H9 (cell line): Measurements from ENCODE around the gene SAP30L. TPM values are rescaled to one million over a fixed set of nuclear protein-coding genes. Genes with fewer than 3 reads are reported as not detected.

Source experiments
- DNase-seq: peaks from one replicate; pipeline ENCODE4 v3.0.0-alpha.2; 2017
- H2AFZ ChIP-seq: one replicate; pipeline ENCODE4 v1.6.1; 2013; ENCODE audit warnings: mild to moderate bottlenecking, low read length, control low read depth, moderate library complexity
- H2AK5ac ChIP-seq: 2 replicates; pipeline ENCODE4 v1.6.1; 2013; ENCODE audit warnings: low read length, control low read depth, mixed read lengths; ENCODE audit not compliant: insufficient read length
- H2BK120ac ChIP-seq: one replicate; pipeline ENCODE4 v1.6.1; 2013; ENCODE audit warnings: low read depth, mild to moderate bottlenecking, low read length, control low read depth, inconsistent platforms; ENCODE audit not compliant: poor library complexity, severe bottlenecking
- H2BK12ac ChIP-seq: 2 replicates; pipeline ENCODE4 v1.6.1; 2013; ENCODE audit warnings: low read length, control low read depth, mixed read lengths, low read depth; ENCODE audit not compliant: insufficient read length
- H2BK15ac ChIP-seq: 2 replicates; pipeline ENCODE4 v1.6.1; 2013; ENCODE audit warnings: low read depth, low read length, control low read depth
- H2BK20ac ChIP-seq: one replicate; pipeline ENCODE4 v1.6.1; 2013; ENCODE audit warnings: low read depth, mild to moderate bottlenecking, low read length, control low read depth, inconsistent platforms; ENCODE audit not compliant: poor library complexity, severe bottlenecking
- H2BK5ac ChIP-seq: 2 replicates; pipeline ENCODE4 v1.6.1; 2013; ENCODE audit warnings: low read length, control low read depth, mixed read lengths; ENCODE audit not compliant: insufficient read length
- H3K14ac ChIP-seq: 2 replicates; pipeline ENCODE4 v1.6.1; 2013; ENCODE audit warnings: low read length, control low read depth; ENCODE audit not compliant: insufficient read depth
- H3K18ac ChIP-seq: 2 replicates; pipeline ENCODE4 v1.6.1; 2013; ENCODE audit warnings: low read depth, mild to moderate bottlenecking, mixed read lengths, low read length, control low read depth; ENCODE audit not compliant: insufficient read length
- H3K23ac ChIP-seq: 2 replicates; pipeline ENCODE4 v1.6.1; 2013; ENCODE audit warnings: low read length, control low read depth, mixed read lengths, low read depth; ENCODE audit not compliant: insufficient read length
- H3K23me2 ChIP-seq: 2 replicates; pipeline ENCODE4 v1.6.1; 2013; ENCODE audit warnings: low read depth, mild to moderate bottlenecking, mixed read lengths, low read length, control low read depth; ENCODE audit not compliant: insufficient read length, poor library complexity, severe bottlenecking
- H3K27ac ChIP-seq: 2 replicates; pipeline ENCODE4 v1.5.1; 2013; ENCODE audit warnings: low read length, control low read depth, mixed read lengths, low read depth; ENCODE audit not compliant: insufficient read length
- H3K27me3 ChIP-seq: 2 replicates; pipeline ENCODE4 v1.6.1; 2013; ENCODE audit warnings: low read length, control low read depth, inconsistent platforms; ENCODE audit not compliant: insufficient read depth
- H3K4ac ChIP-seq: 2 replicates; pipeline ENCODE4 v1.6.1; 2013; ENCODE audit warnings: low read depth, mild to moderate bottlenecking, control low read depth, inconsistent platforms, low read length, moderate library complexity
- H3K4me1 ChIP-seq: 2 replicates; pipeline ENCODE4 v1.6.1; 2013; ENCODE audit warnings: low read length, control low read depth, inconsistent platforms; ENCODE audit not compliant: insufficient read depth
- H3K4me2 ChIP-seq: 2 replicates; pipeline ENCODE4 v1.6.1; 2013; ENCODE audit warnings: low read length, control low read depth, mixed read lengths; ENCODE audit not compliant: insufficient read length, insufficient read depth
- H3K56ac ChIP-seq: 2 replicates; pipeline ENCODE4 v1.6.1; 2013; ENCODE audit warnings: low read depth, mild to moderate bottlenecking, mixed read lengths, low read length, control low read depth; ENCODE audit not compliant: insufficient read length
- H3K79me1 ChIP-seq: 2 replicates; pipeline ENCODE4 v1.6.1; 2013; ENCODE audit warnings: low read depth, mild to moderate bottlenecking, moderate library complexity, low read length, control low read depth, inconsistent platforms; ENCODE audit not compliant: insufficient read depth, poor library complexity, severe bottlenecking
- H3K79me2 ChIP-seq: 2 replicates; pipeline ENCODE4 v1.6.1; 2013; ENCODE audit warnings: low read length, control low read depth, inconsistent platforms; ENCODE audit not compliant: insufficient read depth
- H3K9ac ChIP-seq: 2 replicates; pipeline ENCODE4 v1.6.1; 2013; ENCODE audit warnings: low read length, control low read depth, mixed read lengths; ENCODE audit not compliant: insufficient read length; ENCODE audit errors: extremely low read depth
- H3K9me3 ChIP-seq: one replicate; pipeline ENCODE4 v1.6.1; 2013; ENCODE audit warnings: low read depth, low read length, inconsistent platforms; ENCODE audit not compliant: control insufficient read depth
- H3T11ph ChIP-seq: one replicate; pipeline ENCODE4 v1.6.1; 2013; ENCODE audit warnings: mild to moderate bottlenecking, low read length, control low read depth, inconsistent platforms
- H4K20me1 ChIP-seq: one replicate; pipeline ENCODE4 v1.6.1; 2013; ENCODE audit not compliant: control insufficient read depth, insufficient read length, insufficient read depth
- H4K5ac ChIP-seq: 2 replicates; pipeline ENCODE4 v1.6.1; 2013; ENCODE audit warnings: low read depth, mild to moderate bottlenecking, mixed read lengths, low read length, control low read depth; ENCODE audit not compliant: insufficient read length
- H4K8ac ChIP-seq: replicated peaks from 2 replicates; pipeline ENCODE4 v1.6.1; 2013; ENCODE audit warnings: low read length, control low read depth, mixed read lengths, low read depth; ENCODE audit not compliant: insufficient read length
- H4K91ac ChIP-seq: 2 replicates; pipeline ENCODE4 v1.6.1; 2013; ENCODE audit warnings: low read depth, mild to moderate bottlenecking, moderate library complexity, mixed read lengths, low read length, control low read depth; ENCODE audit not compliant: insufficient read length
- H3K27ac Mint-ChIP-seq, 3 experiments: 2 replicates in 2 of 3; 3 replicates in 1 of 3; pipeline ENCODE4 v1.8.0; 2020 to 2021; ENCODE audit warnings: mixed read lengths in 3 of 3, mild to moderate bottlenecking in 1 of 3, moderate library complexity in 1 of 3
- H3K27me3 Mint-ChIP-seq: 2 replicates; pipeline ENCODE4 v1.8.0; 2021; ENCODE audit warnings: low read depth, mild to moderate bottlenecking, moderate library complexity, mixed read lengths
- H3K36me3 Mint-ChIP-seq, 3 experiments: 2 replicates in 2 of 3; 3 replicates in 1 of 3; pipeline ENCODE4 v1.8.0; 2020 to 2021; ENCODE audit warnings: low read depth in 3 of 3, mixed read lengths in 3 of 3; ENCODE audit not compliant: insufficient read depth in 1 of 3
- H3K4me1 Mint-ChIP-seq, 2 experiments: 2 replicates each; pipeline ENCODE4 v1.8.0; 2020; ENCODE audit warnings: mixed read lengths in 2 of 2
- H3K4me3 Mint-ChIP-seq, 2 experiments: 2 replicates in 1 of 2; 3 replicates in 1 of 2; pipeline ENCODE4 v1.8.0; 2020 to 2021; ENCODE audit warnings: mild to moderate bottlenecking in 2 of 2, mixed read lengths in 2 of 2, moderate library complexity in 1 of 2
- H3K9me3 Mint-ChIP-seq, 2 experiments: 2 replicates in 1 of 2; 3 replicates in 1 of 2; pipeline ENCODE4 v1.8.0; 2020; ENCODE audit warnings: mild to moderate bottlenecking in 2 of 2, mixed read lengths in 2 of 2, moderate library complexity in 1 of 2
- CTCF ChIP-seq: fragments of 200-600 bp; sonication (generic); conservative IDR thresholded peaks from 3 replicates; pipeline ENCODE4 v1.8.0; 2021; ENCODE audit warnings: antibody characterized with exemption, mild to moderate bottlenecking
- WGBS: extraction: QIAGEN DNeasy Blood & Tissue Kit; methylation state at CpG from one replicate; pipeline ENCODE4 v1.1.7; 2013; ENCODE audit warnings: missing lambda C conversion rate, low lambda C conversion rate, mixed read lengths; ENCODE audit not compliant: insufficient read length; ENCODE audit errors: extremely low coverage; 5-methylcytosine and 5-hydroxymethylcytosine counted together
- total RNA-seq: library from RNA; stranded (reverse); gene quantifications from 2 replicates; pipeline ENCODE4 v1.2.1, GENCODE V29; 2021

Gene SAP30L
- total RNA-seq, 1 experiment from 2014 or later, result 25.0 TPM

GRCh38 chr5:154465169-154465568, 19.4 kb downstream of the SAP30L start:
- H3K4ac ChIP-seq, result no peak overlapping the region
- H3K9me3 ChIP-seq, result no peaks in the 10 kb centered on the region
- no peak overlapping the region for H2BK12ac ChIP-seq
- no peak overlapping the region for H4K91ac ChIP-seq
- H3K27ac Mint-ChIP-seq, result no peak overlapping the region
- no peak overlapping the region for H3K9ac ChIP-seq
- no peak overlapping the region for H2BK15ac ChIP-seq
- no peaks in the 10 kb centered on the region for H3K79me2 ChIP-seq
- H4K20me1 ChIP-seq, result no peaks in the 10 kb centered on the region
- no peaks in the 10 kb centered on the region for H3K9me3 Mint-ChIP-seq
- no peaks in the 10 kb centered on the region for H3K23me2 ChIP-seq
- no CpG with 5 or more reads among the region's 6 CpGs for WGBS
- peaks cover 8% of the 10 kb centered on the region; the same call in 1 of the 2 replicates for H3K27me3 ChIP-seq
- H3K56ac ChIP-seq, result no peak overlapping the region
- H3K4me1 Mint-ChIP-seq, result peaks cover 11 to 13% of the 10 kb centered on the region in 2 experiments
- H3K4me1 ChIP-seq, result no peaks in the 10 kb centered on the region
- H2BK5ac ChIP-seq, result no peak overlapping the region
- DNase-seq, result no peak
- H3K36me3 Mint-ChIP-seq, result no peaks in the 10 kb centered on the region; a peak in 1 of 7 replicates
- H2AFZ ChIP-seq, result no peak overlapping the region
- H2BK120ac ChIP-seq, result no peak overlapping the region
- no peak for TF ChIP-seq CTCF
- no peak overlapping the region for H3T11ph ChIP-seq
- H3K23ac ChIP-seq, result no peak overlapping the region
- no peaks in the 10 kb centered on the region for H3K79me1 ChIP-seq
- H3K14ac ChIP-seq, result no peak overlapping the region
- no peak overlapping the region for H2AK5ac ChIP-seq
- H4K8ac ChIP-seq, result no peak overlapping the region
- H3K4me2 ChIP-seq, result no peak overlapping the region
- no peak overlapping the region for H3K27ac ChIP-seq
- H2BK20ac ChIP-seq, result no peak overlapping the region
- H3K18ac ChIP-seq, result no peak overlapping the region
- H3K4me3 Mint-ChIP-seq, result no peak overlapping the region
- peaks cover 54% of the 10 kb centered on the region for H3K27me3 Mint-ChIP-seq
- no peak overlapping the region for H4K5ac ChIP-seq
